WERI-Rb-1 (cell line): ENCODE results near the gene BNC2.

Experiments
- DNase-seq: peaks from one replicate; pipeline ENCODE4 v3.0.0-alpha.2; 2020
- H3K27ac ChIP-seq: fragments of 250-450 bp; sonication (Bioruptor Pico); 2 replicates; pipeline ENCODE4 v1.5.1; 2020; ENCODE audit warnings: mild to moderate bottlenecking, moderate library complexity
- H3K27me3 ChIP-seq: fragments of 250-450 bp; sonication (Bioruptor Pico); 2 replicates; pipeline ENCODE4 v1.5.1; 2021; ENCODE audit warnings: mild to moderate bottlenecking, low read depth, moderate library complexity; ENCODE audit not compliant: insufficient read depth, severe bottlenecking
- H3K36me3 ChIP-seq: fragments of 250-450 bp; sonication (Bioruptor Pico); 2 replicates; pipeline ENCODE4 v1.5.1; 2020; ENCODE audit warnings: mild to moderate bottlenecking, moderate library complexity
- H3K4me3 ChIP-seq: 2 replicates; pipeline ENCODE4 v1.5.1; 2011; ENCODE audit warnings: low read depth, mild to moderate bottlenecking, control low read depth, low read length
- H3K9me3 ChIP-seq: fragments of 250-450 bp; sonication (Bioruptor Pico); 2 replicates; pipeline ENCODE4 v1.5.1; 2021; ENCODE audit warnings: mild to moderate bottlenecking, moderate library complexity; ENCODE audit not compliant: severe bottlenecking
- TF ChIP-seq, protein P1 (sequence below): IDR thresholded peaks from 2 replicates; pipeline ENCODE4 v1.5.1; 2011; ENCODE audit warnings: low read depth, mild to moderate bottlenecking, control low read depth, inconsistent platforms, low read length

Gene BNC2

DNA sequence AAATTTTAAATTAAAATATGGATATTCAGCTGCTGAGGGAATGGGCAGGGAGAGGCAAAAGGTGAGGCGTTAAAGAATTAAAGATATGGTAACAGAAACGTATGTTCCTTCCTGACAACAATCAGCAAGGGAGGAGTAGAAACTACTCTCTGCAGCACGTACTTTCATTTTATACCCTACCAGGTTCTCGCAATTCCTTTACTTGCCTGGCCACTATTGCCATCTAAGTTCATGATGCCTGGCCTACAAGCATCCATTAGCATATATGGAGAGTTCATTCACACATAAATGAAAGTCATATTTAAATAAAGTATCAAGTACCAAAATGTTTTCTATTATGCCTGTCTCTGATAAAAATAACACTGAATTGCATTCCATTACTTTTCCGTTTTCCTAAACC is 125.1 kb downstream of the BNC2 start:
- Histone ChIP-seq H3K4me3 (no peak overlapping the region), H3K36me3 (no peaks in the 10 kb centered on the region), H3K27me3 (no peaks in the 10 kb centered on the region), H3K27ac (no peak overlapping the region), H3K9me3 (no peaks in the 10 kb centered on the region)
- DNase-seq: no peak
- TF ChIP-seq, protein P1, sequence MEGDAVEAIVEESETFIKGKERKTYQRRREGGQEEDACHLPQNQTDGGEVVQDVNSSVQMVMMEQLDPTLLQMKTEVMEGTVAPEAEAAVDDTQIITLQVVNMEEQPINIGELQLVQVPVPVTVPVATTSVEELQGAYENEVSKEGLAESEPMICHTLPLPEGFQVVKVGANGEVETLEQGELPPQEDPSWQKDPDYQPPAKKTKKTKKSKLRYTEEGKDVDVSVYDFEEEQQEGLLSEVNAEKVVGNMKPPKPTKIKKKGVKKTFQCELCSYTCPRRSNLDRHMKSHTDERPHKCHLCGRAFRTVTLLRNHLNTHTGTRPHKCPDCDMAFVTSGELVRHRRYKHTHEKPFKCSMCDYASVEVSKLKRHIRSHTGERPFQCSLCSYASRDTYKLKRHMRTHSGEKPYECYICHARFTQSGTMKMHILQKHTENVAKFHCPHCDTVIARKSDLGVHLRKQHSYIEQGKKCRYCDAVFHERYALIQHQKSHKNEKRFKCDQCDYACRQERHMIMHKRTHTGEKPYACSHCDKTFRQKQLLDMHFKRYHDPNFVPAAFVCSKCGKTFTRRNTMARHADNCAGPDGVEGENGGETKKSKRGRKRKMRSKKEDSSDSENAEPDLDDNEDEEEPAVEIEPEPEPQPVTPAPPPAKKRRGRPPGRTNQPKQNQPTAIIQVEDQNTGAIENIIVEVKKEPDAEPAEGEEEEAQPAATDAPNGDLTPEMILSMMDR: no peak

DNA sequence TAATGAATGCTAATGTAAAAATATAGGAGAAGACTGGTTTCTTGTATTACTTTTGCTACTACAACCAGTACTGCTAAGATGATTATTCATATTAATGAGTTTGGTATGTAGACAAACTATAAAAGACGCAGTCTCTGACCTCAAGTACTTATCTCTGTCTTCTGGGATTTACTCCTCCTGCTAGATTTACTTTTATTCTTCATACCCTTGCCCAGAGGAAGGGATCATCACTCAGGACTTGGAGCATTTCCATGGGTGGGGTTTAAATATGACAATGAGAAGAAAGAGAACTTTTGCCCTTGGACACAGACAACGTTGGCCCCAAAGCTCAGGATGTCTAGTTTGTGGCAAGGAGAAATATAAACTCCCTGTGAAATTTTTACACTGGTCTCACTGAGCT is 126.1 kb downstream of the BNC2 start:
- Histone ChIP-seq H3K27me3 (no peaks in the 10 kb centered on the region), H3K4me3 (no peak overlapping the region), H3K36me3 (no peaks in the 10 kb centered on the region), H3K9me3 (no peaks in the 10 kb centered on the region), H3K27ac (no peak overlapping the region)
- no peak for DNase-seq
- TF ChIP-seq, protein P1: no peak

DNA sequence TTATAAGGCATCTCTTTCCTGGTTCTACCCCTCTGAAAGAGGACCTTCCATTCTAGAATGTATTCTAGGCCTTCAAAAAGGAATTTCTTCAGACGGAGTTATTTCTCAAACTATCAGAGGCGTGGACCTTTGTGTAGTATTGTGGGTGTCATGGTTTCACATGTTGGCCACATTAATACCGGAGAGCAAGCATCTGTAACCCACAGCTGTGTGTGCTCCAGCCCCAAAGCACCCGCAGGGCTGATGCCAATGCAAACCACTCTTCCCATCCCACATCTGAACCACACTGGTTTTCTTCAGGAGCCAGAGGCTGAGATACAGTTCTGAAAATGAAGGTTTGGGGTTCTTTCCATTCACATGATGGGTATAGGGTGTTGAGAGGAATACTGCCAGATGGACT is 127.1 kb downstream of the BNC2 start:
- no peak for DNase-seq
- Histone ChIP-seq H3K9me3 (no peaks in the 10 kb centered on the region), H3K27me3 (no peaks in the 10 kb centered on the region), H3K27ac (no peak overlapping the region), H3K4me3 (no peak overlapping the region), H3K36me3 (no peaks in the 10 kb centered on the region)
- TF ChIP-seq, protein P1: no peak

- TF ChIP-seq, protein P1: no peak
- Histone ChIP-seq H3K27me3 (no peaks in the 10 kb centered on the region), H3K27ac (no peak overlapping the region), H3K9me3 (no peaks in the 10 kb centered on the region), H3K36me3 (no peaks in the 10 kb centered on the region), H3K4me3 (no peak overlapping the region)
- no peak for DNase-seq
Observed at GRCh38 chr9:16735001-16735400, 135.5 kb downstream of the BNC2 start.

- no peak for DNase-seq
- Histone ChIP-seq H3K27ac (no peak overlapping the region), H3K9me3 (no peaks in the 10 kb centered on the region), H3K27me3 (peaks cover under 1% of the 10 kb centered on the region), H3K36me3 (no peaks in the 10 kb centered on the region), H3K4me3 (no peak overlapping the region)
- TF ChIP-seq, protein P1: no peak
Observed at GRCh38 chr9:16732546-16732945, 137.9 kb downstream of the BNC2 start.

DNA sequence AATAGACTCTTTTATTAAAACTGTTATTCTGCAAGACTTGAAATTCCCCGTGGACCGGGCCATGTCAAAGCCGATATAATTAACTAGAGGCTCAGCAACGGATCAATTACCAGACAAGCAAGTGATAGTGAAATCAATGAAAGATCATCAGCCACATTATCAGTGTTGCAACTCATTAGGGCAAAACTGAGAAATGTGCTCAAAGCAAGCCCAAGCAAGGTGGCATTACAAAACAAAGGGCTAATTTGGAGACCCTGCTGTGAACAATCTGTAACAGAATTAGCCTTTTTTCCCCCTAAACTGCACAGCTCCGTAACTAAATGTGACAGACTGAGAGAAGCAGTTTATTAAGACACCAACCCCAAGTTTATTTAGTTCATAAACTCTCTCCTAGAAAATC is 140.3 kb downstream of the BNC2 start:
- H3K4me3 ChIP-seq: no peak overlapping the region
- no peaks in the 10 kb centered on the region for H3K9me3 ChIP-seq
- no peak overlapping the region for H3K27ac ChIP-seq
- H3K36me3 ChIP-seq: no peaks in the 10 kb centered on the region
- H3K27me3 ChIP-seq: peaks cover 4% of the 10 kb centered on the region
- TF ChIP-seq, protein P1: no peak
- no peak for DNase-seq
